Activated T-cell treated with anti-CD3 and anti-CD28 coated beads for 1 hour (primary cell): ENCODE measurements around the gene SELP.
"Not testable (repeated sequence)": the region's sequence is repeated elsewhere in the genome, so short reads cannot be mapped to it uniquely, and the experiment has no call there.

ENCODE experiments used
- DNase-seq: peaks from one replicate; pipeline ENCODE4 v3.0.0-alpha.2; 2020; ENCODE audit warnings: low read depth

The SELP gene

GRCh38 chr1:169630006-169630405 lies at the start of gene SELP:
SELP (minus strand) TSS chr1:169630124; CDS start chr1:169630074, 50 bp downstream.
- DNase-seq = no peak

GRCh38 chr1:169679692-169680091 lies 49.8 kb upstream of the SELP start:
- no peak for DNase-seq

GRCh38 chr1:169676001-169676400 lies 46.1 kb upstream of the SELP start:
- DNase-seq = no peak

GRCh38 chr1:169670836-169671235 lies 40.9 kb upstream of the SELP start:
- DNase-seq = no peak

- DNase-seq = not testable (repeated sequence)
Observed at GRCh38 chr1:169670244-169670643, 40.3 kb upstream of the SELP start.

- not testable (repeated sequence) for DNase-seq
Observed at GRCh38 chr1:169667699-169668596, 38.0 kb upstream of the SELP start.

- DNase-seq = not testable (repeated sequence)
Observed at GRCh38 chr1:169667227-169667639, 37.3 kb upstream of the SELP start.

GRCh38 chr1:169662680-169663079 lies 32.8 kb upstream of the SELP start:
- not testable (repeated sequence) for DNase-seq

- not testable (repeated sequence) for DNase-seq
Observed at GRCh38 chr1:169661066-169661465, 31.1 kb upstream of the SELP start.

GRCh38 chr1:169658777-169659176 lies 28.9 kb upstream of the SELP start:
- DNase-seq = not testable (repeated sequence)

- no peak for DNase-seq
Observed at GRCh38 chr1:169653873-169654272, 23.9 kb upstream of the SELP start.

GRCh38 chr1:169651035-169651434 lies 21.1 kb upstream of the SELP start:
- DNase-seq = no peak

GRCh38 chr1:169650551-169650950 lies 20.6 kb upstream of the SELP start:
- no peak for DNase-seq

- DNase-seq = no peak
Observed at GRCh38 chr1:169648709-169649108, 18.8 kb upstream of the SELP start.

- no peak for DNase-seq
Observed at GRCh38 chr1:169648187-169648586, 18.3 kb upstream of the SELP start.

GRCh38 chr1:169647512-169647911 lies 17.6 kb upstream of the SELP start:
- DNase-seq = no peak

- DNase-seq = no peak
Observed at GRCh38 chr1:169644297-169644696, 14.4 kb upstream of the SELP start.

GRCh38 chr1:169634877-169635276 lies 5.0 kb upstream of the SELP start:
- DNase-seq = no peak

GRCh38 chr1:169634145-169634544 lies 4.2 kb upstream of the SELP start:
- DNase-seq = no peak

GRCh38 chr1:169631249-169631648 lies 1.3 kb upstream of the SELP start:
- no peak for DNase-seq

- DNase-seq = no peak
Observed at GRCh38 chr1:169624912-169625311, 5.0 kb downstream of the SELP start.

- no peak for DNase-seq
Observed at GRCh38 chr1:169624122-169624521, 5.8 kb downstream of the SELP start.

GRCh38 chr1:169623132-169623926 lies 6.6 kb downstream of the SELP start:
- DNase-seq = no peak
